GM18498 (cell line): ENCODE measurements around the gene WNT5A.

ENCODE experiments used
- ATAC-seq: cut with Tn5 transposase; IDR thresholded peaks from one replicate; pipeline ENCODE4 v1.9.1; 2021; ENCODE audit warnings: mild to moderate bottlenecking, moderate library complexity; ENCODE audit not compliant: unreplicated experiment

WNT5A gene

DNA sequence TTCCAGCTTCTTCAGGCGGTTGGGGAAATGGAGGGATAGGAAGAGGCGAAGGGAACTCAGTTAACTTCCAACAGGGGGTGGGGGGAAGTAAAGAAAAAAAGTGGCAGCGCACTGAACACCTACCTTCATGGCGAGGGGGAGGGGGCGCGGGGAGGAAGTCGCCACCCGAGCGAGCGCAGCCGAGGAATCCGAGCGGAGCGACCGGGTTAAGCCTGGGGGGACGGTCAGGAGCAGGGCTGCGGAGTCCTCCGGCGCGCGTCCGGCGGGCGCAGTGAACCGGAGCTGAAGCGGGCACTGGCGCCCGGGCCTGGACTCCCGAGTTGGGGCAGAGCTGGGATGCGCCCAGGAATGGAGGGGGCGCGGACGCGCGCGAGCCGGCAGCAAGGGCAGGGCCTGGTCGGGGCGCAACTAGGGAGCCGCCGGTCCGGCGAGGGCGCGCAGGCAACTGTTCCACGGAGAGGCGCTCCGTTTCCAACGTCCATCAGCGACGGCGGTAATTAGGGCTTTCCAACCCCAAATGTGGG, at the start of gene WNT5A:
Gene WNT5A, minus strand, starts transcription at position 450 of the 524 bp plus-strand sequence. Its CDS starts 321 bp downstream, at position 129.
- no peak for ATAC-seq

DNA sequence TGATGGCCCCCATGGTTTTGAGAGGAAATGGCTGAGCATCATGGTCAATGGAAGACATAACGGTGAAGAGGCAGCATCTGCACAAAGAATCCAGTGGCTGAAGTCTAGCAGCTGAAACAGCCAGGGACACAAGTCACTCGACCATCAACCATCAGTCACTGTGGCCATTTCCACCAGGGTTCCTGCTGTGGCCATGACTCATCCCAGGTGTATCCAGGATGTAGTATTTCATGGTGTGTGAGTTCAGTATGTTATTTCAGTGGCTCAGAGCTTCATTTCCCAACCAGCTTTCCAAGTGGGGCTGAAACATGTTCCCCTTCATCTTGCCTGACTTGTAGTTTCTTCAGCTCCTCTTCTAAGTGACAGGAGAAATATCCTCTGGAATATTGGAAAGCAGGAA, 47.8 kb upstream of the WNT5A start:
- no peak for ATAC-seq

GRCh38 chr3:55532806-55533205, 45.7 kb upstream of the WNT5A start:
- ATAC-seq: no peak

DNA sequence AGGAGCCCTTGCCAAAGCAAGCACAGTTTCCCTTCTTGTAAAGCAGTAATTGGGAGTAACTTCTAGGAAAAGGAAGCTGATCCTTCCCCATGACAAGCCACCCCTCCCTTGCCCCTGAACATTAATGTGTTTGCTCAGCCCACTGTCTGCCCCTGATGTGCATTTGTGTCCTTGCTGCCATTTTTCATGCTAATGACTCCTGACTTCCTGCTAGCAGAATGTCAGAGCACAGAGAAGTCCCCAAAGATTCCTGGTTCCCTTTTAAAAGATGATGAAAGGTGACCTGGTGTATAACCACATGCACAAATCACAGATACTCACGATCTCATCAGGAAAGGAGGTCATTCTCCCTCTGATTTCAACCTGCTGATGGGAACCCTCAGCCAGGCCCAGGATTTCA, 44.2 kb upstream of the WNT5A start:
- no peak for ATAC-seq

DNA sequence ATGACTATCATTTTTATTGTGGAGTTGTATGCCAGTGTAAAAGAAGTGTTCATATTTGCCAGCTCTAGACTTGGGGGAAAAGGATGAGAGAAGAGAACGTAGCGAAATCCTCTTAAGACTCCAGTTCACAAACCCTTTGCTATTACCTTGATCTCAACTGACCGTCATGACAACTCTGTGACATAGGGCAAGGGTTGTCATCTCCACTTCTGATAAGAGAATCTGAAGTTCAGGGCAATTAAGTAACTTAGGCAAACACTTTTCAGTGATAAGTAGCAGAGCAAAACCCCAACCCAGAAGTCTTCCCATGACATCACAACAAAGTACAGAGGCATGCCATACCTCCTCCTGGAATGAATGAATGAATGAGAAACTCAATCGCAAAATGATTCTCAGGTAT, 40.3 kb upstream of the WNT5A start:
- ATAC-seq: no peak

DNA sequence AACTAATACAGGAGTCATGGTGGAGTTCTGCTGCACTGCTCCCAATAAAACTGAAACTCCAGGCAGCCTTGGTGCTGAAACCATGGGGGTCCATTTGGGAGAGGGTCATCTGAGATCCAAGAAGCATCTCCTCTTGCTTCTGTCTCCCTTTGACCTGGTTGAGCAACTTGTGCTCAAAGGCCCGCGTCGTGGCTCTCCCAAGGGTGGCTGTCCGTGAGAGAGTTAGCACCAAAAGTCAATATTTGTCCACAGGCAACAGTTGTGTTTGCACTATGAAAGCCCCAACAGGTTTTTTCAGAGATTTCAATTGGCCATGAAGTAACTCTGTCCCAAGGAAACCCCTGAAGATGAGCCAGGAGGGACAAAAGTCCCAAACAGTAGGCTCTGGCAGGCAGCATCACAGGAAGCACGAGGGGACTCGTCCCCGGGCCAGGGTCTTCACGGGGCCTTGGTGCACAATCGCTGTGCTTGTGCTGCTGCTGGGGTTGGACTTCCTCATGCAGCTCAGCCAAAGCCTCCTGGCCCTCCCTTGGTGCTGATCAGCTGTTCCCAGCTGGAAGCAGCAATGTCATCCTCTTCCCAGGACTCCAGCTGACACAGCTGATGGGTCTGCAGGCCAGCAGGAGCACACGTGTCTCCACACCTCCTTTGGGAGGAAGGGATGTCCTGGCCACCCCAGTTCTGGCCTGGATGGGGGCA, 39.4 kb upstream of the WNT5A start:
- ATAC-seq: no peak

DNA sequence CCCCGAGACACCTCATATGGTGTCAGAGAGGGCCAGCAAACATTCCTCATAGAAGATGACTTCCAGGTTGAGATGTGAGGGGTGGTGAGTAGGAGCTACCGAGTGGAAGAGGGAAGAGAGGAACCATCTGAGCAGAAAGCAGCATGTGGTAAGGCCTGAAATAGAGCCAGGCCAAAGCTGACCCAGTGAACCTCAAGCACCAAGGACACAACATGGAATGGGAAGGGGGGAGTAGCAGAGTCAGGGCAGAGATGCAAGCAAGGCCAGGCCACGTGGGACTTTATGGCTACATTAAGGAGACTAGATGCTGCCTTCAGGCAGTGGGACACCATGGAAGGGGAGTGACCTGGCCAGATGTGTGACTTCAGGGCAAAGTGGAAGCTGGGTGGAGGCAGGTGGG, 38.3 kb upstream of the WNT5A start:
- ATAC-seq: no peak

- no peak for ATAC-seq
Observed at GRCh38 chr3:55524565-55525244, 37.6 kb upstream of the WNT5A start.

DNA sequence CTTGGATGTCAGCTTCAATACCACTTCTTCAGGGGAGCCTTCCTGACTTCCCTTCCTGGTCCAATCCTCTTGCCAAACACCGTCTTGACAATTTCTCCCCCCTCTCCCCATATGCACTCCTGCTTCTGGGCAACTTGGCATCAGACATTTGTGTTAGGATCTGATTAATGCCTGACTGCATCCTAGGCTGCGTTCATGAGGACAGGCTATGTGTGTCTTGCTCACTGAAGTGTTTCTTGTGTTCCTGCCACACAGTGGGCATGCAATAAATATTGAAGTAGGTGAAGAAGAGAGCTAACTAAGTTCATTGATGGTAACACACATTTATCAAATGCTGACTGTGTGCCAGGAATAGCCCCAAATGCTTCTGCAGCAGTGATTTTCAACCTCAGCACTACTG, 36.4 kb upstream of the WNT5A start:
- no peak for ATAC-seq

DNA sequence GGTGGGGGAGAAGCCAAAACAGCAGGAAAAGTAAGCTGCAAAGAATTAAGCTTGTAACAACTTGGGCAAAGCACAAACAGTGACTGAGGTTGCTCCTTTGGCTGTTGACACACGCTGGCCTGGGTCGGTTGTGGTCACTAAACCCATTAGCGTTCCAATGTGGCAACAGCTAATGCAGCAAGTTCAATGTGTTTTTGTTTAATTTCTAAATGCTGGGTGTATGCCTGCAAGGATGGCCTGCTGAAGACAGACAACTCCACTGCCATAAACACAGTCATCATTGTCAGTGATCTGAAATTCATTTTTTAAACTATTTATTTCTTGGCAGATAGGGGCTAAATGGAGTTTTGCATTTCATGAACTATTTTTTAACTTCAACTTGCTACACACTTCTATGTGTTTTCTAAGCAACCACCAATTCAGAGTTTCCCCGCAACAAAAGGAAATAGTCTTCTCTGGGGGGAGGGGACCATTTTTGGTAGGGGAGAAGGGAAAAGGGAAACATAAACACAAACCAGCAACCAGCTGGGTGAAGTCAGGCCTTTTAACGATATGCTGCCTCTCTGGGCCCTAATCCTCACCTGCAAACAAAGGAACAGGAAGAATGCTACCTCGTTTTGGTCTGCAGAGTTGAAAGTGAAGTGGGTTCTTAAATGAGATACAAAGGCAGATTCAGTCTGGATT, 34.8 kb upstream of the WNT5A start:
- ATAC-seq: no peak

DNA sequence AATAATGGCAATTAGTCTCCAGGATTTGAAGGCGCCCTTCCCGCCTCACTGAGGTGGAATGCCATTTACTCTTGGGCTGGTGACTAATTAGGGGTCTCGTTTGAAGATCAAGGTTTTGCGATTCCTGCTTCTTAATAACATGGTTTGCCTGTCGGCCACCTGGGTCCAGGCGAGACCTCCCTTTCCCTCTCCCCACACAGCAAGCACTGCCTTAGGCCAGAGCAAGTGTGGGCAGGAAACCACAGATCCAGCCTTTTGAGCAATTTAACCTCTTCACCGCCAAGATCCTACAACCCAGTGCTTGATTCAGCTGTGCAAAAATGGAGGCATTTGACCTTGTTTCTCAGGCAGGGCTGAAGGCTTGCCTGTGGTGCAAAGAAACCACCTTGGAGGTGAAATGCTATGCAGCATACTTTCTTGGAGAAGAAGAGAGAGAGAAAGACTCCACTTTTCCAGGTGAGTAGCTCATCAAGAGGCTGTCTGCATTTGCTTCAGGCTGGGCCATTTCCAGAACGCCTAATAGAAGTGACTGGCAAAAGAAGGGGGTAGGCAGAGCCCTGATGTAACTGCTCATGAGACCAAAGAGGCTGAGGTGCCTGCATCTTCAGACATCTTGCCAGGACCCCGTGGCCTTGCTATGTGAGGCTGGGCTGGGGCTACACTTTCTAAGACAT, 34.1 kb upstream of the WNT5A start:
- no peak for ATAC-seq

DNA sequence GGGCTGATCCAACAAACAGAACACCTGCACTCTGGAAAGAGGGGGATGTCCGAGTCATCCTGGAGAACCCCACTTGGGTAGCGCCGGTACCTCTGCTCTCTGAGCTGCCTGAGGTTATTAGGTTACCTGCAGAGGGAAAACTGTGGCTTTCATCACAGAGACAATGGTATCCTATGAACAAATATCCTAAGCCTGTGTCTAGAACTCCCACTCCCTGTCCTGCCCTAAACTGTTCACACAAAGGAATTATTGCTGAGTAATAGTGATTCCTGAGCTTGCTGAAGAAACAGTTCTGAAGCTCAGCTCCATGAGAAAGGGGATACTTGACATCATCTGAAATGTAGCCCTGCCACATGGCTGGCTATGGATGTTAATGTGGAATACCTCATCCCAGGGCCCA, 31.9 kb upstream of the WNT5A start:
- ATAC-seq: no peak

DNA sequence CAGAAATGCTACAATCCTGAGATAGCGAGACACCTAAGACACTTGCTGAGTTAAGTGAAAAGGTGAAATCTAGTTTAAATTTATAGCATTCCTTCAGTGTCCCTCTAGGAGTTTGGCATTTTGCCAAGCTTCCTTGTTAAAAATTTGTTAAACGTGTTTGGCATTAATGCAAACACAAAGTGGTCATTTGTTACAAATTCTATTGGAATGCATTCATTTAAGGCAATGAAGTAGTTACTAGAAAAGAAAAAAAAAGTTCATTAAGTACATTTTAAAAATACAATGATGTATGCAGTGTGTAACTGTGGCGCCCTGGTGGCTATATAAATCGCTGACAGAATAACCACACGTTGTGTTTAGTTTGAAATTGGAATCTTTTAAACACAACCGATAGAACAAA, 31.3 kb upstream of the WNT5A start:
- no peak for ATAC-seq

- no peak for ATAC-seq
Observed at GRCh38 chr3:55516392-55517030, 29.4 kb upstream of the WNT5A start.

DNA sequence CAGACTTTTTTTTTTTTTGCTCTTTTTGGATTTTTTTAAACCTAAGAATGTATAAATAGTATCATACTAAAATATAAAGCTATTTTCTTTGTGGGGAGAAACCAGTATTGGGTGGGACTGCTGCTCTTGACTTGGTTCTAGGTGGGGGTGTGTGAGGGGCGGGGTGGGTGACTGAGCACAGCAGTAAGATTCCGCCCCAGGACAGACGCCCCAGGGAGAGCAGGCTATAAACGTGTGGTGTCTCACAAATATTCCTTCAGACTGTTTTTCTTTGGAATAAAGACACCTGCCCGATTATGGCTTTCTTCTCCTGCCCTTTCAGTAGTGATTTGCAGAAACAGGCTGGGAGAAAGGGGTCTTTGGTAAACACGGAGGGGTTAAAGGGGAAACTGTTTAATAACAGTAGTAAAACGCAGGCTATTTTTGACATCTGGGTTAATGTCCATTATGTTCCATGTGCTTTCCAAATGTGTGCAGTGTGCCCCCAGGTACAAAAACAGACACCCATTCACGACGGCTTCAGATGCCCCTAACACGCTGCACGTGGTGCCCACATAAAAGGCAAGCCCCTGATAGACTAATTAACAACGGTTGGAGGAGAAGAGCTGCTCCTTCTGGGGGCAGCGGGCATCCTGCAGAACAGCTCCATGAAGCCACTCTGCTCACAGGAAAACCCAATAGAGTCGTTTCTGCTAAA, 28.6 kb upstream of the WNT5A start:
- ATAC-seq: no peak

GRCh38 chr3:55514962-55515361, 27.9 kb upstream of the WNT5A start:
- no peak for ATAC-seq

GRCh38 chr3:55512571-55513343, 25.7 kb upstream of the WNT5A start:
- ATAC-seq: no peak

- ATAC-seq: no peak
Observed at GRCh38 chr3:55511895-55512570, 24.9 kb upstream of the WNT5A start.

DNA sequence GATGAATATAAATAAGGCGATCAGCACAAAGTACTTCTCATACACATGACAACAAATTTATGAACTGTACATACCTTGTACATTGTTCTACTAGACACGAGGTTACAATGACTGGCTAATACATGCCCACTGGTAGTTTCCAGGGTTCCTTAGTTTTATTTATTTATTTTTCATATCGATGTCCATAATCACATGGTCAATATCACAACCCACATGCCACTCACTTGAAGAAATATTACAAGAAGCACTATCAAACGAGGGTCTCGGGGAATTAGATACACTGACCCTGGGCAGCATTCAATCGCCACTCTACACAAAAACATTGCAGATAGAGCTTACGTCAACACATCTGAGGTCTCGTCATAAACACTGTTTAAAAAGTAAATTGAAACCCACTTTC, 21.2 kb upstream of the WNT5A start:
- ATAC-seq: no peak
